Activated T-cell treated with anti-CD3 and anti-CD28 coated beads for 48 hours (primary cell): Measurements from ENCODE around the gene ULK4.

Experiments
- DNase-seq: peaks from one replicate; pipeline ENCODE4 v3.0.0-alpha.2; 2020; ENCODE audit warnings: low read depth

Gene ULK4

DNA sequence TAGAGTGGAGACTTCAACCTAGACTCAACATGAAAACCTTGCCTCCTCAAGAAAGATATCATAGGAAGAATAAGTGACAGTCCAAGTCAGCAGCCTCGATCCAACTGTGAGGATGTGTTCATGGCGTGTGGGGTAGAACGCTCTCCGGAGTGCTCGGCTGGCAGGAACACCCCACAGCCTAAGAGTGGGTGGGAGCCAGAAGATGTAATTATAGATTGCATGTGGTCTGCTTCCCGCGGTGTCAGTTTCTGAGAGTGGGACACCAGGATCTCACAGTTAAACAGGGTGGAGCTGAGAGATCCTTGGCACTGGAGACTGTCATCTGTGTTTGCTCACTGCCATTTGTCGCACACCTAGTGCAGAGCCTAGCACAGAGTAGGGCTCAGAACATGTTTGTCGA, 604.6 kb downstream of the ULK4 start:
- no peak for DNase-seq

- no peak for DNase-seq
These were observed 605.1 kb downstream of the ULK4 start for GRCh38 chr3:41356775-41357174.

DNA sequence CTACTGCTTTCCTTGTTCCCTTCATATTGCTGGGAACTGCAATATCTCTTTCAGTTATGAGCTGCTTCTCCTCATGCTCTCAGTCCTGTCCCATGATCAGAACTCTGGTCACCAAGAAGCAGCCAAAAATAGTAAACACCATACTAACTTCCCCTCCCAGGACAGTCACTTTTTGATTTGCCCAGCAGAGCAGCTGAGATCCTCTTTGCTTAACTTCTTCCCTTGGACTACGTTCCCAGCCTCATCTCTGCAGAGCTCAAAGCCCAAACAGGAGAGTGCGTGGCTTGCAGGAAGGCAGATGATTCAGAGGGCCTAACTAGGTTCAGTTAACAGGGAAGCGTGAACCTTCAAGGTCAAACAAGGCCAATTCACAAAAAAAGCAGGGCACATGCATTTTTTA, 609.4 kb downstream of the ULK4 start:
- no peak for DNase-seq

GRCh38 chr3:41350441-41350840, 611.5 kb downstream of the ULK4 start:
- DNase-seq, result no peak

DNA sequence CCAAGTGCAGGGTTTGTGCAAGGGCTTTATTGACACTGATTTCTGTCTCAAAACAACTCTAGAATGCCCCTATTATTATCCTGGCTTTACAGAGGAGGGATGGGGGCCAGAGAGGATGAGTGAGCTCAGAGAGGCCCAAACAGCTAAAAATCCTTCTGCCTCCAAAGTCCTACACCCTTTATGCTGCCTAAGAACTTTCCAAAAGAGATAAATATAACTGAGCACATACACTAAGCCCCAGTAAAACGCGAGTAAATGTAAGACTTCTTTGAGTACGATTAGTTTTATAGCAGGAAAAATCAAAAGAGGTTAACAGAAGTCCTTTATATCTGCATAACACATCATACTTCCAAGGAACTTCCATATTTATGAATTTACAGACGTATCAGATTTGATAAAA, 613.5 kb downstream of the ULK4 start:
- DNase-seq, result no peak

- DNase-seq, result no peak
These were observed 615.1 kb downstream of the ULK4 start for GRCh38 chr3:41346698-41347270.

DNA sequence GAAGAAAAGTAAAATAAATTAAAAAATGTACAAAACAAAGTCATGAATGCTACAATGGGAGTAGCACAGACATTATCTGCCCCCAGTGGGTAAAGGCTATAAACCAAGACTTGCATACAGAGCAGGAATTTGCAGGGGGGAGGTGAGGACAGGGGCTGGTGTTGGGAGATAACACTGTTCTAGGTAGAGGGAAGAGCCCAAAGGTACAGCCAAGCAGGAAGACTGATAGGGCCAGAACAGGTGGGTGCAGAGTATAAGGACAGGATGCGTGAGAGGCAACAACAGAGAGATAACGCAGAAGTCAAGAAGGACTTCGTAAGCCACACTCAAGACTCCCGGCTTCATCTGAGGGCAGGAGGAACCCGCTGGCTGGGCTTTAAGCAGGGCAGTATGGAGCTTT, 616.1 kb downstream of the ULK4 start:
- DNase-seq, result no peak

DNA sequence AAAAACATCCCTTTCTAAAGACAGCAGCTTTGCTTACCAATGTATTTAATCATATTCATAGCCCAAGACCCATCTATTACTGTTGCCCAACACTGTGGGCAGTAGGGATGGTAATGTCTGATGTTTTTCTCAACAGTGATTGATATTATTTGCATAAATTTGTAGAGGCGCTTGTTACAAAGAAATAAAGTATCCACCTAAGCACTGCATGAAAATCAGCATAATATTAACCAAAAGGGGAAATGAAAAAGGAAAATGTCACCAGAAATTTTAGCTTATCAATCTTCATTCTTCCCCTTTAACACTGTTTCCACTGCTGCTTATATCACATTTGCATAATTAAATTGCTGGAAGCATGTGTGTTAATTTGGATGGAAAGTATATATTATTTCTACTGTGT, 622.1 kb downstream of the ULK4 start:
- no peak for DNase-seq

- DNase-seq, result no peak
These were observed 623.6 kb downstream of the ULK4 start for GRCh38 chr3:41338276-41338675.

- DNase-seq, result no peak
These were observed 627.5 kb downstream of the ULK4 start for GRCh38 chr3:41334426-41334825.

DNA sequence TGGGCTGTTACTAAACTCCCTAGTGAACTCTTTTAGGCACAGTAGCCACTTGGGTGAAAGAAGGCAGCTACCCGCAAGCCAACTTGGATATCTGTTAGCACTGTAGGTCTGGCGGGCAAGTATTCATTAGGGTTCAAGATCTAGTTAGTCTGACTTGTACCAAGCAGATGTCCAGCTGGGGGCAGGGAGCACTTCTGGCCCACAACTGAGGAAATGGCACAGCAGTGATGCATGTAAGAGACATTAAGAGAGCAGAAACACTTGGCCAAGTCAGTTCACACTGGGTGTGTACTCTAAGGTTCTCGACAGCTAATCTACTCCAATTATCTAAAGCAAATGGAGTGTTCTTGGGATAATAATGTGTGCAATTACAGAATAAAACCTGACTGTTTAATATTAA, 630.9 kb downstream of the ULK4 start:
- DNase-seq, result no peak

DNA sequence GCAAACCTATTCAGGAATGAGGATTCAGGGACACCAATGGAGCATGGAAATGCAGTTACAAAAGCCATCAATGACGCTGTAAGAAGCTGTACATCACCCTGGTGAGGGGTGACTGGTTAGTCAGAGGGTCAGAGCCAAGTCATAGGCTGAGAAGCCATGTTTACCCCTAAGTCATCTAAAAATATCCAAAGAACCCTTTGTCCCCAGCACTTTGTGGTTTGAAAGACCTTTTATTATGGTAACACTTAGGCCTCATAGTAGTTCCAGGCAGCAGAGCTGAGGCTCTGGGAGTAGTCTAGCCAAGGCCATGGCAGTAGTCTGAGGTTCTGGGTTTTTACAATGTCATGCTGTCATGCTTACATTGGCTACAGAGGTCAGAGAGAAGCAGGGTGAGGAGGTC, 631.4 kb downstream of the ULK4 start:
- DNase-seq, result no peak

DNA sequence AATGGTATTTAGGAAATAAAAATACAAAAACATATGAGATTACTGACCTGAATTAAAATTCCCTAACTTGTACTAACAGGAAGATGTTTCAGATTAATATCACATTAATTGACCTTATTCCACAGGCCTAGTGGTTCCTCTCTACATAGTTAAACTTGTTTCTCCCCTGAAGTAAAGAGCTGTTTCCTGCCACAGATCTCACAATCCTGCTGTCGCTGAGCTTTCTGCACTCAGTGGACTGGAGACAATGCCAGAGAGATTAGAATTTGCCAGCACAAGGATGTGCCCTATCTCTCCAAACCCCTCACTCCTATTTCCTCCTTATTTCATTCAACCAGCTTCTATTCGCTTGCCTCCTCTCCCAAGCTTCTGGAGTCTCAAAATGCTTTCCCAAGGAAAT, 632.0 kb downstream of the ULK4 start:
- no peak for DNase-seq

DNA sequence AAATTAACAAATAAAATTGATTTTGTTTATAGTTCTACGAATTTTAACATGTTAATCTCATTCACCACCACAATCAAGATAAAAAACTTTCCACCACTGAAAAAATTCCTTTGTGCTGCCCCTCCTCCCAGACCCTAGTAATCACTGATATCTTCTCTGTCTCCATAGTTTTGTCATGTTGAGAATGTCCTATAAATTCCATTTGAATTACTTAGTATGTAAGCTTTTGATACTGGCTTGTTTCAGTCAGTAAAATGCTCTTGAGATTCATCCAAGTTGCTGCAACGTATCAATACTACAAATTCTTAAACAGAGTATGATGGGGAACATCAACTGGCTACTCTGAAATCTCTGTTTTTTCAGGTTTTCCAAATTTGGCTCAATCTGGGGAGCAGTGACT, 633.0 kb downstream of the ULK4 start:
- no peak for DNase-seq

- no peak for DNase-seq
These were observed 634.2 kb downstream of the ULK4 start for GRCh38 chr3:41327718-41328117.

DNA sequence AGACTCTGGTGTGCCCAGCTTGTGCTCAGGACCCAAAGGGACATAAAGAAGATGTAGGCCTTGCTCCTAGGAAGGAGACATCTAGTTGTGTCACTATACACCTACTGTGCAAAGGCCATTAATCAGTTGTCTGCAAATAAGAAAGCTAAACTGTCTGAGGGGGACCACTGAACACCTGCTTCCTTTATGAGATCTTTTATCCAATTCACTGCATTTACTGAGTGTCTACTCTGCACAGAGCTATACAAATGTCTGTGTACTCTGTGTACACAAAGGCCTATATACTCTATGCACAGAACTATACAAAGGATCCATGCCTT, 637.8 kb downstream of the ULK4 start:
- no peak for DNase-seq

GRCh38 chr3:41323467-41324155, 638.3 kb downstream of the ULK4 start:
- DNase-seq, result no peak

DNA sequence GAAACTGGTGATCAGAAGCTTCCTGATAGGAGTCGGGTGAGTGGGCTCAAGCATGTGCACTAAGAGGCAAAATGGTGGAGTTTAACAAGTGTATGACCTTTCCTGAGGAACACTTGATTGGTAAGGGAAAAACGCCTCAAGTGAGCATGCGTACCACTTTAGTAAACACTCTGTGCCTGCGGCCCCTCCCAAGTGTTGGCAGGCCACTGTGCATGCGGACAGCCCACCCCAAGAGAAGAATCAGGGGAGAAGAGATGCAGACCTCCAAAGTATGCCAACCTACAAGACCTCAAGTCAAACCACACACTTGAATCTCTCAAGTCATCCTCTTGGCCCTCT, 640.3 kb downstream of the ULK4 start:
- DNase-seq, result no peak

DNA sequence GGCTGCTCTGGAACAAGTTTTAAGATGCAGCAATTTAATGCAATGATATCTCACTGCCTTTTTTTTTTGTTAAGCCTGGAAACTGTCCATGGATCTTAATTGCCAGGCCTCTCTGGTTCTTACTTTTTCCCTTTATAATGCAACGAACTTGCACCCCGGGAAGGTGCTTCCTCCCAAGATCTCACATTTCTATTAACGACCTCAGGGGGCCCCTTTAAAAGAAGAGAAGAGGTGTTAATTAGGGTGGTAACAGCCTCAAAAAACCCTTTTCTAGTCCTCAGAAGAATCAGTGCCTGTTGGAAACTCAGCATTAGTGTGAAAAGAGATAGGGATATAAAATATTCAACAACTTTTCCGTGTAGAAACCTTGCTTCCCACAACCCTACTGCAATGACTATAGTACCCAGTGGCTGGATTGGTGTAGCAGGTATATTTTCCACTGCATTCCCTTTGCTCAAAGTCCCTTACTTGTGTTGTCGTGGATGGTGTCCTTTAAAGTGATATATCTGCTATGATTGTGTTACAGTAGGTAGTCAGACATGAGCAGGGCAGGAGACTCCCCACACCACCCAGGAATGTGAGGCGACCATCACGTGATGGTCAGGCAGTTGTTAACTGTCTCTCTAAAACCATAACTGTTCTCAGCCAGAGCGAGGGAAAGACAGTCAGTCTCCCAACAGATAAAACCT, 640.8 kb downstream of the ULK4 start:
- no peak for DNase-seq

DNA sequence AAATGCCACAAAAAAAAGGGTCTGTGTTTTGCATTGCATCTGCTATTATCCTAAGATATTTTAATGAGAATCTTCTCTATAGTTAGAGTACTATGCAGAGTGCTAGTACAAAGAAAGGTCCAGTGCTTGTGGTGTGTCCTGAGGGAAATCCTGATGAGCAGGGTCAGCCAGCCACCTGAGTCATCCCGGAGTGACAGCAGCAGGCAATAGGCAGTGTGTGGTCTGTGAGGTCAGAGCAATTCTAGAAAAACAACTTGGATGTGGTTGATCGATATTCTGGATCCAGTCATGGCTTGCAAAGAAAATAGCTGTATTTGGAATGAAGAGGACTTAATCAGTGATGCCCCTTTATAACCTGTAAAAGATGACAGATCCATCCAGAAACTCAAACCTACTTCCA, 643.4 kb downstream of the ULK4 start:
- no peak for DNase-seq

GRCh38 chr3:41317718-41318117, 644.2 kb downstream of the ULK4 start:
- DNase-seq, result no peak

GRCh38 chr3:41317298-41317697, 644.6 kb downstream of the ULK4 start:
- no peak for DNase-seq

GRCh38 chr3:41315126-41315525, 646.8 kb downstream of the ULK4 start:
- DNase-seq, result no peak

DNA sequence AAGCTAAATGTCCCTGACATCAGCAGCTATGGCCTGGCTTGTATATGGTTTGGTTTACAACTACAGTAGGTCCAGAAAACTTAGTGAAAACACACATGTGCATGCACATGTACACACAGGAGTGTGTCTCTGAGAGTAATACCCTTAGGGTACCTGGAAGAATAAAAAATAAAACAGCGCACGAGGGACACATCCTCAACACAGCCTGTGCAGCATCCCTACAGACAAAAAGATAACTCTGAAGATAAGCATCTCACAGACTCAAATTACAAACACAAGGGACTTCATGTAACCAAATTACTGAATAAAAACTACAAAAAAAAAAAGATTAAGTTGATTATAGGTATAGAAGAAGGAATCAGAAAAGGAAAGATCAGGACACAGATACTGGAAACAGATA, 653.8 kb downstream of the ULK4 start:
- no peak for DNase-seq
